GM12892 (cell line): ENCODE measurements around the gene C19orf81.

Experiments
- DNase-seq: peaks from one replicate; pipeline ENCODE4 v3.0.0; 2011; ENCODE audit not compliant: insufficient read length
- FAIRE-seq: peaks from 2 replicates; lab custom pipeline; 2011; peaks lifted over from hg19 to GRCh38; lab: Jason Lieb, UNC
- POLR2A ChIP-seq: IDR thresholded peaks from 2 replicates; pipeline ENCODE4 v1.6.1; 2011; ENCODE audit warnings: low read depth, low read length, control low read depth
- POLR2AphosphoS5 ChIP-seq: IDR thresholded peaks from 2 replicates; pipeline ENCODE4 v1.6.1; 2011; ENCODE audit warnings: low read depth, low read length, control low read depth
- TAF1 ChIP-seq: IDR thresholded peaks from 2 replicates; pipeline ENCODE4 v1.6.1; 2011; ENCODE audit warnings: low read depth, mild to moderate bottlenecking, control low read depth, low read length, borderline replicate concordance

C19orf81 gene

DNA sequence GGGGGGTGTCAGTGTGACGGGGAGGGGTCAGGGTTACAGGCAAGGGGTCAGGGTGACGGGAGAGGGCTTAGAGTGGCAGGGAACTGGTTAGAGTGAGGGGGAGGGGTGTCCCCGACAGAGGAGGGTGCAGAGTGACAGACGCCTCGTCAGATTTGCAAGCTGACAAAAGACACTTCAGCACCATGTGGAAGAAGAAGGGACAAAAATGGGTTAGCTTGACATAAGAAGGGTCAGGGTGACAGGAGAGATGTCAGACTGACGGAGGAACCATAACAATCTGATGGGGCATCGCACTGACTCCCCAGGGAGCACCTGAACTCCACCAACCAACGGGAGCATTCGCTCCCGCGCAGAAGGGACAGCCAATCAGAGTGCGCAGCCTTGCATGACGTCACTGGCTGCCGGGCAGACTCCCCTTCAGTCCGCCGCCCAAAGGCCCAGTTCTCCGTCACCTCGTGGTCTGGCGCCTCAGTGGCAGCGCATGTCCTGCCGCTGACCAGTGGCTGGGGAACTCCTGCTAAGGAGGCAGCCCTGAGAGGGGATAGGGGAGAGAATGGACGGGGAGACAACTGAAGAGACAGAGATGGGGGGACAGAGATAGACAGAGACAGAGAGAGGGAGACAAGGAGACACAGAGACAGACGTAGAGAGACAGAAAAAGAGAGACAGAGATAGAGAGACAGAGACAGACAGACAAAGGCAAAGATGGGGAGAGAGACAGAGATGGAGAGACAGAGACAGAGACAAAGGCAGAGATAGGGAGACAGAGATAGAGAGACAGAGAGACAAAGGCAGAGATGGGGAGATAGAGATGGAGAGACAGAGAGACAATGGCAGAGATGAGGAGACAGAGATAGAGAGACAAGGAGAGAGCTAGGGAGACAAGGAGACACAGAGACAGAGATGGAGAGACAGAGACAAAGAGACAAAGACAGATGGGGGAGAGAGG lies 30.2 kb downstream of the C19orf81 start:
- FAIRE-seq (peak; percentile 90), DNase-seq (peak; percentile 94)
- no peak for TF ChIP-seq POLR2A
- no peak for TF ChIP-seq TAF1
- TF ChIP-seq POLR2AphosphoS5 = no peak

DNA sequence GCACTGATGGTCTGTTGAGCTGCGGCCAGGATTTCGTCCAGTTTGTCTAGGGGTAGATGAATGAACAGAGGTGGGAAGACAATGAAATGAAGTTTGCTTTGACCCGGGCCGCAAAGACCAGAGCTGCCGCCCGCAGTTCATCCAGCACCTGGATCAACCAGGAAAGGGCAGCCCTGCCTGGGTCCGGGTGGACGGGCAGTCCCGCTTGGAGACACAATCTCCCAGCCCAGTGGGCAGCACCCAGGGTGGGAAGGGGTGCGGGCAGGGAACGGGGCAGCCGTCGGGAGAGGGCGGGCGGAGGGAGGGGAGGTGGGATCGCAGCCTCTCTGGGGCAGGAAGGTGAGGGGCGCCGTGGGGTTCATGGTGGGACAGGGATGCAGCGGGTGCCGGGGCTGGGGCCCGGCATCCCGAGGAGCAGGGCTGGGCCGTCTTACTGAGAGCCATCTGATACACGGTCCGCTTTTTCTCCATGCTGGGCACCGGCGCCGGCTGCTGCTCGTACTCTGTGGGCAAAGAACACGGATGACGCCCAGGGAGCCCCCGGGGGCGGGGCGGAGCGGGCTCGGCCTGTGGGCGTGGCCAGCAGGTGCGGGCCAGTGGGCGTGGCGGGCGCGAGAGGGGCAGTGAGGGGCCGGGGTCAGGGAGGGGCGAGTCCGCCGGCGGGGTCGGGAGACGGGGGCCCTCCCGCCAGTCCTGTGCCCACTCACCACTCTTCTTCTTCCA lies 37.2 kb downstream of the C19orf81 start:
- DNase-seq (no peak), FAIRE-seq (no peak)
- TF ChIP-seq POLR2AphosphoS5 (no peak), TAF1 (no peak), POLR2A (no peak)

DNA sequence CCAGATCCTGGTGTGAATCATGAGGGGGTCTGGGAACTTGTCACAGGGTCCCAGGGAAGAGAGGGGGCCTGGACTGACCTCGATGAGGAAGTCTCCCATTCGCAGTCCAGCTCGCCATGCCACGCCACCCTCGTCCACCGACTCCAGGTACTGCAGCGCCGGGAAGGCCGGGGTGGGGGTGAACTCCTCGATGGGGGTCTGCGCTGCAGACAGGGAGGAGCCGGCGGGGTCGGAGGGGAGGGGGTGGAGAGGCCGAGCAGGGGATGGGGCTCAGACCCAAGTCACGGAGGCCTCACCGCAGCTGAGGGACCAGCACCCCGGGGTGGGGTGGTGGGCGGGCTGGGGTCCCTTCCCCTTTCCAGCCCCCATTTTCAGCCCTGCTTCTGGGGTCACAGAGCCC lies 39.5 kb downstream of the C19orf81 start:
- no peak for DNase-seq
- FAIRE-seq = no peak
- TF ChIP-seq TAF1 (no peak), POLR2AphosphoS5 (no peak), POLR2A (no peak)

DNA sequence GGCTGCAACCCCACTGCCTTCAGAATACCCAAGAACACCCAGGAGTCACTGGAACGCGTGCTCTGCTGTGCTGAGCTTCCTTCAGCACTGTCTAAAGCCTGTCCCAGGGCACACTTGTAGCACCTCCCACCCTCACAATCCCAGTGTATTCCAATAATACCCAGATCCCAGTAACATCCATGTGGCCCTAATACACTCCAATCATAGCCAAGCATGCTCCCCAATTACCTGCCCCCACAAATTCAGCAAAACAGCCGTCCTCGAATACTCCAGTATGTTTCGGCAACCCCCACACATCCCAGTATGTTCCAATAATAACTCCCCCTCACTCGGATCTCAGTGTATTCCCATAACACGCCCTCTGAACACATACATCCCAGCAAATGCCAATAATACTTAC lies 41.2 kb downstream of the C19orf81 start:
- DNase-seq (no peak), FAIRE-seq (no peak)
- TF ChIP-seq TAF1 = no peak
- no peak for TF ChIP-seq POLR2AphosphoS5
- no peak for TF ChIP-seq POLR2A

DNA sequence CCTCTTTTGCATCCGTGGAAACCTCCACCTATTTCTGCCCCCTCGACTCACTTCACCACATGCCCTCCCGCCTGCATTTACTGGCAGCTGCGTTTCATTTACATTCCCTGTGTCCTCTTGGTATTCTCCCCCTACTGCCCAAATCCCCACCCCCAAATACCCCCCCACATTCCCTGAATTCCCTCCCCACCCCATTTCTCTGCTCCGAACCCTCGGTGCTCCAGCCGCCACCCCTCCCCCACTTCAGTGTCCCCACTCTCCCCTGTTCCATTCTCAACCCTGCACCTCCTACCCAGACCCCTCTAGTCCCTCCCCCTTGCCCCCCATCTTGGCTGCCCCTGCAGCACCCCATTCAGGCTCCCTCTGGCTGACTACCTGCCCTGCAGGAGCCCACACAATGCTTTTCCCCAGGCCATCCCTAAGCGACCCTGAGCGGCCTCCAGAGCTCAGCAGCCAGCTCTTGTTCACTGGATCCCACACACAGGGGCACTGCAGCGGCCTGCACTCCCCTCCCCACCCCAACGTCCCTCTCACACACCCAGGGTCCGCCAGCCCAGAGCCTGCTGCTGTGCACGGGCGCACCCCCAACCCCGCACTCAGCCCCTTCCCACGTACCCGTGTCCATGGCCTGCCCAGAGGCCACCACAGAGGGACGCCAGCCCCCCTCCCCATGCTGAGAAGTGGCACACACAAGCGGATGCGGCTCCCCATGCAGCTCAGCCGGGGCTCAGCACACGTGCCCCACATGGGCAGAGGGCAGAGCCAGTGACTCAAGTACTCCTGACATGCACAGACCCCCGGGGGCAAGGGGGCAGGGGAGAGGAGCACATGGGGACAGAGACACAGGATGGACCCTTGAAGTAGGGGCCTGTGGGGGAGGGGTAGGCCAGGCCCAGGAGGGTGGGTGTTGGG lies 44.1 kb downstream of the C19orf81 start:
- DNase-seq = no peak
- no peak for FAIRE-seq
- TF ChIP-seq POLR2AphosphoS5 = no peak
- no peak for TF ChIP-seq TAF1

DNA sequence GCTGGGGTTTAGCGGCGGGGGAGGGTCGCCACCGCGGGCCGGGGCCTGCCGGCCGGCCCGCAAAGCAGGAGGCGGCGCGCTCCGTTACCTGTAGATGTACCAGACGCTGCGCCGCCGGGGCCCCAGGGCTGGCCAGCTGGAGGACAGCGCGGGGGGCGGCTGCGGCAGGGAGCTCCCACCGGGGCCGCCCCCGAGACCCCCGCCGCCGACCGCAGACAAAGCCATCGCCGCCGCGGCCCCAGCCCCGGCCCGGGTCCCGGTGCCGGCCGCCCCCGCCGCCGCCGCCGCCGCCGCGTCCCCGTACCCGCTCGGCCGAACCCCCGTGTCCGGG lies 45.5 kb downstream of the C19orf81 start:
- FAIRE-seq = no peak
- no peak for DNase-seq
- TF ChIP-seq POLR2A = no peak
- no peak for TF ChIP-seq POLR2AphosphoS5
- no peak for TF ChIP-seq TAF1

DNA sequence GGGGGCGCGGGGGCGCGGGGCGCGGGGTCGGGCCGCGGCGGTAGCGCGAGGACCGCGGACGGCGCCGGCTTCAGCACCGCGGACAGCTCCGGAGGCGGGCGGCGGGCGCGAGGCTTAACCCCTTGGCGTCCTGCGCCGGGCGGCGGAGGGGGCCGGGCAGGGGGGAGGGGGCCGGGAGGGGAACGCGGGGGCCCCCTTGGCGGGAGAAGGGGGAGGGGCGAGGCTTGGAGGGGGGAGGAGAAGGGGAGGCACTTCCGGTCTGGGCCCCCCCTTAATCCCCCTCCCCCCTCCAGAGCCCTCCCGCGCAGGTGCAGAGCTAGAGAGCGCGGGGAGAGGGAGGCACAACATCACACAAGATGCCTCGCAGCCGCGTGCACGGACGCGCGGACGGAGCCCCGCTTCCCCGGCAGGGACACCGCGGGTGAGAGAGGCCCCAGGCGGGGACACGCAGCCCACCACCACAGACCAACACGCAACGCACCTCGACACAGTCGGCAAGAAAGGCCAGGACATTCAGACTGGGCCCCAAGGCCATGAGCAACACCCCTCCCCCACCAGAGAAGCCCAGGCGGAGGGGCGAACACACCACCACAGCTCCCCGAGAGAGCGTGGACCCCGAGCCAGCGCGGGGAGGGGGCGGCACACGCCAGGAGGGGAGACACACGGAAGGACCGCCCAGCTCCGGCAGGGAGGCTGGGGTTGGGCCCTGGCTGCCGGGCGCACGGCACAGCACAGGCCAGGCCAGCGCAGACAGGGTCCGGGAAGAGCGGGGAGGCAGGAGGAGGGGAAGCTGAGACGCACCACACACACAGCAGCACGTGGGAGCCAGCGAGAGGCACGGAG lies 46.2 kb downstream of the C19orf81 start:
- no peak for TF ChIP-seq POLR2AphosphoS5
- no peak for TF ChIP-seq POLR2A
- TF ChIP-seq TAF1 = no peak
- FAIRE-seq (no peak), DNase-seq (no peak)

DNA sequence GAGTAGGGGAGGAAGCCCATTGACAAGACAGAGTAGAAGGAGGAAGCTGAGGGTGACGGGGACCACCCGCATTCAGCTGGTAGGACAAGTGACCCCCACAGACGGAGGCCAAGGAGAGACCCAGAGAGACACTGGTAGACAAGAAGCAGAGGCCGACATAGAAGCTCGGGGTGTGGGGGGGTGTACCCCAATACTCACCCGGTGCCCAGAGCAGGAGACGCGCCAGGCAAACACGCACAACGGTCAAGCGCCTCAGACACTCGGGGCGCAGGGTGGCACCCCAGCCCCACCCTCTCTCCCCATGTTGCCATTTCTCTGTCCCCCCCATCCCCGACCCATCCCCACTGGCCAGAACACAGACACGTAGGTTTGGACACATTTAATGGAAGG lies 46.8 kb downstream of the C19orf81 start:
- DNase-seq (no peak), FAIRE-seq (no peak)
- no peak for TF ChIP-seq TAF1
- TF ChIP-seq POLR2A = no peak
- TF ChIP-seq POLR2AphosphoS5 = no peak

DNA sequence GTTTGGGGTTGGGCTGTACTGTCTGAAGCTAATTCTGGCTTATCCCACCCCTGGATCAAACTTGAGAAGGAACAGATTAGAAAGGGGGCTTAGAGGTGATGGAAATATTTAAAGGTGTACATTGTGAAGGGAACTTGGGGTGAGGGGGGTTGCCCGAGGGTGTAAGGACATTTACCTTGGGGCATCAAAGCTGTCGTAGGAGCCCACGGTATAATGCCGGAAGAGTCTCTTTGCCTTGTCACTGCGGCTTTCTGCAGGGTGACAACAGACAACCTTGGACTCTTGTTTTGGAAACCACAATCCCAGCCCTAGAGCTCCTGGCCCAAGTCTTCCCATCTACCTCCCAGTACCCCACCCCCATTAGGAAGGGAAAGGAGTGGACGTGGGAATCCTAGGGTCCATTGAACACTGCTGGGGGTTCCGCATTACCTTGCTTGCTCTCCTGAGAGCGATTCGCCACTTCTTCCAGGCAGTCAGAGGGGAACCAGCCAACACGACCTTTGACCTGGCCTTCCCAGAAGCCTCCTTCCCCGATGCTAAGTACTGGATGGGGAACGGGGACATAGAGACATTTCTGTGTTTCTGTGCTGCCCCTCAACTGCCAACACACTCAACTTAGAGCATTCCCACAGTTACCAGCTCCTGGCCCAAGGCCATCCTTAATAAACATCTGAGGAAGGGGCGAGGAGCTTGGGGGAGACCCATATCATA lies 48.3 kb downstream of the C19orf81 start:
- DNase-seq (no peak), FAIRE-seq (no peak)
- no peak for TF ChIP-seq POLR2A
- no peak for TF ChIP-seq POLR2AphosphoS5
- TF ChIP-seq TAF1 = no peak

DNA sequence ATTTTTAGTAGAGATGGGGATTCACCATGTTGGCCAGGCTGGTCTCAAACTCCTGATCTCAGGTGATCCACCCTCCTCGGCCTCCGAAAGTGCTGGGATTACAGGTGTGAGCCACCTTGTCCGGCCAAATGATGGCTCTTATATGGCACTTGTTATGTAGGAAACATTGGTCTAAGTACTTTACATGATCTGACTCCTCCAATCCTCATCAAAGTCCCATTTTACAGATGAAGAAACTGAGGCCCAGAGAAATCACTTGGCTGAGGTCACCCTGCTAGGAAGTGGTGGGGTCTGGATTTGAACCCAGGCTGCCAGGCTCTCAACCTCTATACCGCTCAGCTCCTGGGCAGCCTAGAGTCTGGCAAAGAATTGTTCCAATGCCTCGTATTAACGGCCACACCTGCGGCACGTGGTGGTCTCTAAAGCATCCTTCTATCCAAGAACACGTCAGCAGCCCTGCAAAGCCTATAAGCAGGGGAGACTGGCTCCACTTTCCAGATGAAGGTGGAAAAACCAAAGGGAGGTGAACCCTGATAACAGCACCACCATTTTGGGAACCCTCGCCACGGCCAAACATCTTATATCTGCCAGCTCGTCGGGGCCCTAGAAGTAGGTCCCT lies 52.2 kb downstream of the C19orf81 start:
- TF ChIP-seq POLR2AphosphoS5 (no peak), POLR2A (no peak), TAF1 (no peak)
- no peak for FAIRE-seq
- DNase-seq = no peak
